Urothelium cell line (cell line): Measurements from ENCODE around the gene SCAPER.

ENCODE experiments used
- DNase-seq: peaks from one replicate; pipeline ENCODE4 v3.0.0; 2011; ENCODE audit warnings: low spot score, mixed read lengths
- FAIRE-seq: peaks from 2 replicates; lab custom pipeline; 2011; peaks lifted over from hg19 to GRCh38; lab: Jason Lieb, UNC

Gene SCAPER

GRCh38 chr15:76382987-76383728 lies 522.0 kb downstream of the SCAPER start:
- FAIRE-seq (no peak), DNase-seq (no peak)

GRCh38 chr15:76381366-76381765 lies 523.8 kb downstream of the SCAPER start:
- FAIRE-seq (no peak), DNase-seq (no peak)

GRCh38 chr15:76380249-76380648 lies 524.9 kb downstream of the SCAPER start:
- DNase-seq = no peak
- no peak for FAIRE-seq

GRCh38 chr15:76378691-76379090 lies 526.4 kb downstream of the SCAPER start:
- FAIRE-seq (no peak), DNase-seq (no peak)

- no peak for FAIRE-seq
- no peak for DNase-seq
These were observed 527.4 kb downstream of the SCAPER start for GRCh38 chr15:76377751-76378150.

- no peak for FAIRE-seq
- DNase-seq = no peak
These were observed 527.9 kb downstream of the SCAPER start for GRCh38 chr15:76377217-76377616.

- no peak for DNase-seq
- no peak for FAIRE-seq
These were observed 528.3 kb downstream of the SCAPER start for GRCh38 chr15:76376816-76377215.

- DNase-seq = no peak
- no peak for FAIRE-seq
These were observed 529.1 kb downstream of the SCAPER start for GRCh38 chr15:76376029-76376428.

GRCh38 chr15:76368122-76368621 lies 537.0 kb downstream of the SCAPER start:
- FAIRE-seq (no peak), DNase-seq (no peak)

- DNase-seq = no peak
- FAIRE-seq = no peak
These were observed 538.4 kb downstream of the SCAPER start for GRCh38 chr15:76366714-76367113.

- DNase-seq (no peak), FAIRE-seq (no peak)
These were observed 541.9 kb downstream of the SCAPER start for GRCh38 chr15:76363251-76363650.

GRCh38 chr15:76360416-76360815 lies 544.7 kb downstream of the SCAPER start:
- DNase-seq (no peak), FAIRE-seq (no peak)

- no peak for FAIRE-seq
- no peak for DNase-seq
These were observed 546.0 kb downstream of the SCAPER start for GRCh38 chr15:76359152-76359551.

GRCh38 chr15:76358453-76358852 lies 546.7 kb downstream of the SCAPER start:
- FAIRE-seq (no peak), DNase-seq (no peak)

- FAIRE-seq = no peak
- DNase-seq = no peak
These were observed 550.2 kb downstream of the SCAPER start for GRCh38 chr15:76354823-76355440.

GRCh38 chr15:76353903-76354302 lies 551.2 kb downstream of the SCAPER start:
- FAIRE-seq (no peak), DNase-seq (no peak)

- DNase-seq (no peak), FAIRE-seq (no peak)
These were observed 552.0 kb downstream of the SCAPER start for GRCh38 chr15:76353023-76353577.

- no peak for DNase-seq
- no peak for FAIRE-seq
These were observed 555.7 kb downstream of the SCAPER start for GRCh38 chr15:76349301-76350070.

- DNase-seq (no peak), FAIRE-seq (no peak)
These were observed 557.6 kb downstream of the SCAPER start for GRCh38 chr15:76347482-76348055.

- DNase-seq (no peak), FAIRE-seq (no peak)
These were observed 558.3 kb downstream of the SCAPER start for GRCh38 chr15:76346669-76347481.
